CD4-positive, alpha-beta T cell treated with Interleukin-2 at 100 ng/mL for 4 hours (primary cell): ENCODE data around the gene NPW.

Source experiments
- DNase-seq: peaks from one replicate; pipeline ENCODE4 v3.0.0-alpha.2; 2020; ENCODE audit warnings: low spot score

NPW gene

GRCh38 chr16:2019518-2019920 lies at the start of gene NPW:
Gene NPW, plus strand, starts transcription at chr16:2019785.
- DNase-seq, result no peak

GRCh38 chr16:1971796-1972489 lies 47.6 kb upstream of the NPW start, which contains the start of gene TBL3:
Gene TBL3, plus strand, starts transcription at chr16:1972053. Its CDS starts 112 bp downstream, at chr16:1972165.
- DNase-seq, result peak; percentile 96

- DNase-seq, result no peak
These were observed 47.1 kb upstream of the NPW start for GRCh38 chr16:1972490-1972877.

- no peak for DNase-seq
These were observed 46.0 kb upstream of the NPW start for GRCh38 chr16:1973461-1974156.

- no peak for DNase-seq
These were observed 45.2 kb upstream of the NPW start for GRCh38 chr16:1974157-1975070.

GRCh38 chr16:1975432-1976215 lies 44.0 kb upstream of the NPW start:
- DNase-seq, result no peak

GRCh38 chr16:1976216-1976520 lies 43.4 kb upstream of the NPW start:
- no peak for DNase-seq

GRCh38 chr16:1976951-1977874 lies 42.4 kb upstream of the NPW start:
- no peak for DNase-seq

- no peak for DNase-seq
These were observed 41.7 kb upstream of the NPW start for GRCh38 chr16:1977875-1978268.

- no peak for DNase-seq
These were observed 41.0 kb upstream of the NPW start for GRCh38 chr16:1978476-1979120.

- DNase-seq, result no peak
These were observed 40.1 kb upstream of the NPW start for GRCh38 chr16:1979271-1980029.

GRCh38 chr16:1980030-1980769 lies 39.4 kb upstream of the NPW start:
- no peak for DNase-seq

GRCh38 chr16:1980770-1981087 lies 38.9 kb upstream of the NPW start:
- DNase-seq, result no peak

- no peak for DNase-seq
These were observed 38.2 kb upstream of the NPW start, which contains the start of gene NOXO1 for GRCh38 chr16:1981398-1981836. Gene NOXO1, minus strand, starts transcription at chr16:1981469. Its CDS starts 290 bp downstream, at chr16:1981179.

GRCh38 chr16:1982013-1982433 lies 37.6 kb upstream of the NPW start:
- DNase-seq, result no peak

GRCh38 chr16:1982991-1983543 lies 36.5 kb upstream of the NPW start:
- DNase-seq, result no peak

- peak; percentile 75 for DNase-seq
These were observed 35.8 kb upstream of the NPW start, which contains the start of gene GFER for GRCh38 chr16:1983544-1984346. Gene GFER, plus strand, starts transcription at chr16:1984193. Its CDS starts 26 bp downstream, at chr16:1984219.
